Type B pancreatic cell (in vitro differentiated cells): ENCODE results near the gene NAT9. TPM values are rescaled to one million over a fixed set of nuclear protein-coding genes. Genes with fewer than 3 reads are reported as not detected.

Experiments used
- DNase-seq: peaks from one replicate; pipeline ENCODE4 v3.0.0; 2021; ENCODE audit warnings: mixed read lengths; ENCODE audit not compliant: unreplicated experiment; ENCODE audit errors: extremely low spot score
- H3K27ac Mint-ChIP-seq: 2 replicates; pipeline ENCODE4 v1.8.0; 2021; ENCODE audit warnings: mild to moderate bottlenecking, mixed read lengths
- H3K27me3 Mint-ChIP-seq: 2 replicates; pipeline ENCODE4 v1.8.0; 2021; ENCODE audit warnings: mixed read lengths
- H3K36me3 Mint-ChIP-seq: 2 replicates; pipeline ENCODE4 v1.8.0; 2021; ENCODE audit warnings: mixed read lengths
- H3K4me1 Mint-ChIP-seq: one replicate; pipeline ENCODE4 v1.8.0; 2021; ENCODE audit warnings: mixed read lengths; ENCODE audit not compliant: unreplicated experiment
- H3K4me3 Mint-ChIP-seq: 2 replicates; pipeline ENCODE4 v1.8.0; 2021; ENCODE audit warnings: mild to moderate bottlenecking, mixed read lengths
- H3K9me3 Mint-ChIP-seq: 2 replicates; pipeline ENCODE4 v1.8.0; 2021; ENCODE audit warnings: mixed read lengths
- CTCF ChIP-seq: fragments of 200-600 bp; sonication (generic); conservative IDR thresholded peaks from 2 replicates; pipeline ENCODE4 v1.5.0; 2021; ENCODE audit warnings: antibody characterized with exemption, mild to moderate bottlenecking
- total RNA-seq: library from RNA; stranded (reverse); gene quantifications from 2 replicates; pipeline ENCODE4 v1.2.1, GENCODE V29; 2021; ENCODE audit warnings: low replicate concordance

Gene NAT9
- total RNA-seq, 1 donor from 2014 or later: 67.2 TPM

GRCh38 chr17:74796866-74797265 lies 20.7 kb upstream of the NAT9 start:
- no peak overlapping the region for H3K27ac Mint-ChIP-seq

GRCh38 chr17:74796211-74796610 lies 20.1 kb upstream of the NAT9 start:
- no peaks in the 10 kb centered on the region for H3K27me3 Mint-ChIP-seq
- H3K27ac Mint-ChIP-seq: no peak overlapping the region
- no peak for TF ChIP-seq CTCF
- no peaks in the 10 kb centered on the region for H3K9me3 Mint-ChIP-seq
- no peak overlapping the region for H3K4me3 Mint-ChIP-seq
- H3K4me1 Mint-ChIP-seq: peaks cover 14% of the 10 kb centered on the region
- DNase-seq: no peak
- H3K36me3 Mint-ChIP-seq: peaks cover 3% of the 10 kb centered on the region

More at GRCh38 chr17:74796866-74797265, 20.7 kb upstream of the NAT9 start:
- TF ChIP-seq CTCF: no peak
- Mint-ChIP-seq H3K36me3 (peaks cover 3% of the 10 kb centered on the region), H3K9me3 (no peaks in the 10 kb centered on the region), H3K4me3 (no peak overlapping the region), H3K27me3 (no peaks in the 10 kb centered on the region), H3K4me1 (peaks cover 14% of the 10 kb centered on the region)
- no peak for DNase-seq

GRCh38 chr17:74795327-74796020 lies 19.3 kb upstream of the NAT9 start:
- no peak for TF ChIP-seq CTCF
- Mint-ChIP-seq H3K4me1 (peaks cover 14% of the 10 kb centered on the region), H3K4me3 (no peak overlapping the region), H3K36me3 (peaks cover 3% of the 10 kb centered on the region), H3K27me3 (no peaks in the 10 kb centered on the region), H3K27ac (no peak overlapping the region), H3K9me3 (no peaks in the 10 kb centered on the region)
- no peak for DNase-seq

- no peaks in the 10 kb centered on the region for H3K9me3 Mint-ChIP-seq
- no peaks in the 10 kb centered on the region for H3K27me3 Mint-ChIP-seq
- no peak for DNase-seq
- H3K36me3 Mint-ChIP-seq: peaks cover 3% of the 10 kb centered on the region
- no peak overlapping the region for H3K27ac Mint-ChIP-seq
- peaks cover 4% of the 10 kb centered on the region for H3K4me1 Mint-ChIP-seq
- TF ChIP-seq CTCF: no peak
- no peak overlapping the region for H3K4me3 Mint-ChIP-seq
Measured at GRCh38 chr17:74792586-74793105, 16.5 kb upstream of the NAT9 start.

GRCh38 chr17:74790161-74791058 lies 14.3 kb upstream of the NAT9 start:
- no peak for DNase-seq
- Mint-ChIP-seq H3K27ac (no peak overlapping the region), H3K4me3 (no peak overlapping the region), H3K4me1 (peaks cover 11% of the 10 kb centered on the region), H3K9me3 (no peaks in the 10 kb centered on the region), H3K36me3 (peaks cover 3% of the 10 kb centered on the region), H3K27me3 (no peaks in the 10 kb centered on the region)
- TF ChIP-seq CTCF: no peak
